ENCODE data around the gene PCED1A. TPM values are rescaled to one million over a fixed set of nuclear protein-coding genes. Genes with fewer than 3 reads are reported as not detected.
A peak's percentile ranks its signal among the peaks of the same experiment; 100 is the strongest.

Gene PCED1A, protein sequence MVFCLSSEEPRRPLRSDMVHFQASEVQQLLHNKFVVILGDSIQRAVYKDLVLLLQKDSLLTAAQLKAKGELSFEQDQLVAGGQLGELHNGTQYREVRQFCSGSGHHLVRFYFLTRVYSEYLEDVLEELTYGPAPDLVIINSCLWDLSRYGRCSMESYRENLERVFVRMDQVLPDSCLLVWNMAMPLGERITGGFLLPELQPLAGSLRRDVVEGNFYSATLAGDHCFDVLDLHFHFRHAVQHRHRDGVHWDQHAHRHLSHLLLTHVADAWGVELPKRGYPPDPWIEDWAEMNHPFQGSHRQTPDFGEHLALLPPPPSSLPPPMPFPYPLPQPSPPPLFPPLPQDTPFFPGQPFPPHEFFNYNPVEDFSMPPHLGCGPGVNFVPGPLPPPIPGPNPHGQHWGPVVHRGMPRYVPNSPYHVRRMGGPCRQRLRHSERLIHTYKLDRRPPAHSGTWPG
- polyA plus RNA-seq (2011; rRNA removed) = 12.7 and 23.5 TPM in 2 replicates
- polyA minus RNA-seq (2011; rRNA and poly(A)+ RNA removed) = 6.6 and 10.0 TPM in 2 replicates

DNA sequence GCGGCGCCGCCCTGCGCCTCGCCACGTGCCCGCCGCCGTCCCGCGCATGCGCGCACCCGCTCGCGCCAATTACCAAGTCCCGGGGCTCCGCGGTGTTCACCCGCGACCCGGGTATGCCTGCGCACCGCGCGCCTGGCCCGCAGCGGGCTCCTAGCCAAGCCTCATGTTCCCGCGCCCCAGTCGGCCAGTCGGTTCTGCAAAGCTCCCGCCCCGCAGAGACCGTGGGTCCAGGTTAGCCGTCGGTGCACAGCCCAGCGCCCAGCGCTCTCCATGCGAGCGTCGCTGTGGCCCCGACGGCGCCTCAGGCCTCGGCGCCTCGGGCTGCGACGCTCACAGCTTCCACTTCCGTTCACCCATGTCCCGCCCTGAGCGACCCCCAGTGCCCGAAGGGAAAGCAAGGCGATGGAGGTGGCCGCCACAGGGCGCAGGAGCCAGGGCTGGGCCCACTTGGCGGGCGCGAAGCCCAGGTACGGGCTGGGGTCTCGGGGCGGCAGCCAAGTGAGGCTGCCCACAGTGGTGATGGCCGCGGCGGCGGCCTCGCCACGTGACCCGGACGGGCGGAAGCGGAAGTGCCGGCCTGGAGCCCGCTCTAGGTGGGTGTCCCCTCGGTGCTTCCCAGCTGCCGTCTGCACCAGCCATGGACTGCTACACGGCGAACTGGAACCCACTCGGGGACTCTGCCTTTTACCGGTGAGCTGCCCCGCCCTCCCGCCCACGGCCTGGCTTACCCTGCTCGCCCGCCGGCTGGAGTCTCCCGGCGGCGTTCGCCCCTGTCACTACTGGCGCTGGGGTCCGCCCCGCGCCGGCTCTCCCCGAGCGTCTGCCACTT is at the start of gene PCED1A, which contains the start of gene VPS16:
TSS of gene PCED1A (minus strand) at position 518 of the 829 bp plus-strand sequence. CDS start 743 bp downstream, outside the sequence.
TSS of gene VPS16 (plus strand) at position 608 of the 829 bp plus-strand sequence. CDS start at position 638, 30 bp downstream.
- peak within 1 kb of the TSS; percentile 89 for H3K4me3 ChIP-seq (ENCODE audit: low read depth, low read length)
- CTCF ChIA-PET = interaction anchor here (0.8 to 4.3 kb wide), 5 partner anchors 10 to 89 kb away, joined by 3 to 26 read pairs (median 3); no protein-coding TSS in a partner anchor
- TF ChIP-seq, protein P1, sequence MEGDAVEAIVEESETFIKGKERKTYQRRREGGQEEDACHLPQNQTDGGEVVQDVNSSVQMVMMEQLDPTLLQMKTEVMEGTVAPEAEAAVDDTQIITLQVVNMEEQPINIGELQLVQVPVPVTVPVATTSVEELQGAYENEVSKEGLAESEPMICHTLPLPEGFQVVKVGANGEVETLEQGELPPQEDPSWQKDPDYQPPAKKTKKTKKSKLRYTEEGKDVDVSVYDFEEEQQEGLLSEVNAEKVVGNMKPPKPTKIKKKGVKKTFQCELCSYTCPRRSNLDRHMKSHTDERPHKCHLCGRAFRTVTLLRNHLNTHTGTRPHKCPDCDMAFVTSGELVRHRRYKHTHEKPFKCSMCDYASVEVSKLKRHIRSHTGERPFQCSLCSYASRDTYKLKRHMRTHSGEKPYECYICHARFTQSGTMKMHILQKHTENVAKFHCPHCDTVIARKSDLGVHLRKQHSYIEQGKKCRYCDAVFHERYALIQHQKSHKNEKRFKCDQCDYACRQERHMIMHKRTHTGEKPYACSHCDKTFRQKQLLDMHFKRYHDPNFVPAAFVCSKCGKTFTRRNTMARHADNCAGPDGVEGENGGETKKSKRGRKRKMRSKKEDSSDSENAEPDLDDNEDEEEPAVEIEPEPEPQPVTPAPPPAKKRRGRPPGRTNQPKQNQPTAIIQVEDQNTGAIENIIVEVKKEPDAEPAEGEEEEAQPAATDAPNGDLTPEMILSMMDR (IDR thresholded peaks at IDR 0.05; ENCODE audit: insufficient read depth, low read depth, low read length) = no peak
- H3K36me3 ChIP-seq (ENCODE audit: control insufficient read depth, insufficient read depth, low read length) = peaks cover 9% of the 10 kb centered on the region
- peak; percentile 24 for DNase-seq (ENCODE audit: low read depth)
- H3K27me3 ChIP-seq (ENCODE audit: control insufficient read depth, insufficient read depth, low read length) = no peaks in the 10 kb centered on the region
- POLR2A ChIA-PET = interaction anchor here (1.3 kb wide), 1 partner anchor 8 kb away, joined by 3 read pairs; no protein-coding TSS in a partner anchor

DNA sequence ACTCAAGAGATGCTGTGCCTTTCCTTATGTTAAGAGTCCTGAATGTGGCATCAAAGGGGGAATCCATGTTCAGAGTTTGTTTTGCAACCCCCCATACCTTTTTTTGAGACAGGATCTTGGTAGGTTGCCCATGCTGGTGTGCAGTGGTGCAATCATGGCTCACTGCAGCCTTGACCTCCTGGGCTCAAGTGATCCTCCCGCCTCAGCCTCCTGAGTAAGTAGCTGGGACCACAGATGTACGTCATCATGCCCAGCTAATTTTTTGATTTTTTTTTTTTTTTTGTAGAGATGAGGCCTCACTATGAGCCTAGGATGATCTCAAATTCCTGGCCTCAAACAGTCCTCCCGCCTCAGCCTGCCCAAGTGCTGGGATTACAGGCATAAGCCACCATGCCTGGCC is 49.3 kb upstream of the PCED1A start:
- H3K36me3 ChIP-seq (ENCODE audit: control insufficient read depth, insufficient read depth, low read length) = no peaks in the 10 kb centered on the region
- CTCF ChIA-PET = interaction anchor here (0.7 to 1.1 kb wide), 2 partner anchors 15 to 111 kb away, joined by 3 read pairs; no protein-coding TSS in a partner anchor
- no peak for DNase-seq (ENCODE audit: low read depth)
- H3K4me3 ChIP-seq (ENCODE audit: low read depth, low read length) = no peak overlapping the region
- H3K27me3 ChIP-seq (ENCODE audit: control insufficient read depth, insufficient read depth, low read length) = no peaks in the 10 kb centered on the region
- POLR2A ChIA-PET = no interaction called here
- TF ChIP-seq, protein P1 (IDR thresholded peaks at IDR 0.05; ENCODE audit: insufficient read depth, low read depth, low read length) = no peak

DNA sequence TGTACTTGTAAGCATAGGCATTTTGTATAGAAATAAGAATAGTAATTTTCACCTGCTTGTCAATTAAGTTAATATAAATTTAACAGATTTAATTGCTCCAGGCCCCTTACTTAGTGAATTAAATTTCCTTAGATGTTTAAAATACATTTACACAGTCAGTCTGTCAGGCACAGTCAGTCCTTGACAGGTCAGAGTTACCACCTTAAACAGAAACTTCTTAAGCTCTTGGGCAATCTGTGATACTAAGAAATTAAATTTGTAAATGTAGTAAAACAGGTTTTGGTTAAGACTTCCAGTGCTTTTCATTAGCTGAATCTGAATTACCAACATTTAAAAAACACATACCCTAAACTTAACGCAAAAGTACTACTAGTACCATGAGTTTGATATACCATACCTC is 48.8 kb upstream of the PCED1A start:
- POLR2A ChIA-PET = no interaction called here
- DNase-seq (ENCODE audit: low read depth) = no peak
- TF ChIP-seq, protein P1 (IDR thresholded peaks at IDR 0.05; ENCODE audit: insufficient read depth, low read depth, low read length) = no peak
- Histone ChIP-seq H3K36me3 (ENCODE audit: control insufficient read depth, insufficient read depth, low read length) (no peaks in the 10 kb centered on the region), H3K4me3 (ENCODE audit: low read depth, low read length) (no peak overlapping the region), H3K27me3 (ENCODE audit: control insufficient read depth, insufficient read depth, low read length) (no peaks in the 10 kb centered on the region)
- CTCF ChIA-PET = no interaction called here

DNA sequence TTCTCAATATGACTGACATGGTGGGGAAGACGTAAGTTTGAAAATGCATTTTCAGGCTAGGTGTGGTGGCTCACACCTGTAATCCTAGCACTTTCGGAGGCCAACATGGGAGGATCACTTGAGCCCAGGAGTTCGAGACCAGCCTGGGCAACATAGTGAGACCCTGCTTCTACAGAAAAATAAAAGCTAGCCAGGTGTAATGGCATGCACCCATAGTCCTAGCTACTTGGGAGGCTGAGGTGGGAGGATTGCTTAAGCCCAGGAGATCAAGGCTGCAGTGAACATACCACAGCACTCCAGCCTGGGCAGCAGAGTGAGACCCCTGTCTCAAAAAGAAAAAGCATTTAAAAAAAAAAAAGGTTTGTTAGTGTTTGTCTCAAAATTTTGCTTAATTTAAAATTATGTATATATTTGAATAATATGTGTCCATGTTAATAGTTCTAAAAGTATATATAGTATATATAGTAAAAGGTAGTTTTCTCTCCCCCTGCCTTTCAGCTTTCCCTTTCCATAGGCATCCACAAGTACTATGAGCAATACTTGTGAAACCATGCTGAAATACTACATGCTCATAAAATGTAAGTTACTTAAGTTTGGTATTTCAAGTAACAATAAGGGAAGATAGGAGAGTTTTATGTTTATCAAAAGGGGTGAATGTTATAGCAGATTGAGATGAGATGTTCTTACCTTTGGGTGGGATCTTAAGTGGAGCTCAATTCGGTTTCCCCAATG is 47.9 kb upstream of the PCED1A start:
- H3K4me3 ChIP-seq (ENCODE audit: low read depth, low read length) = no peak overlapping the region
- no peaks in the 10 kb centered on the region for H3K36me3 ChIP-seq (ENCODE audit: control insufficient read depth, insufficient read depth, low read length)
- H3K27me3 ChIP-seq (ENCODE audit: control insufficient read depth, insufficient read depth, low read length) = no peaks in the 10 kb centered on the region
- no peak for DNase-seq (ENCODE audit: low read depth)
- TF ChIP-seq, protein P1 (IDR thresholded peaks at IDR 0.05; ENCODE audit: insufficient read depth, low read depth, low read length) = no peak
- CTCF ChIA-PET = interaction anchor here (0.6 to 1.4 kb wide), 2 partner anchors 18 to 40 kb away, joined by 3 to 4 read pairs; no protein-coding TSS in a partner anchor
- POLR2A ChIA-PET = no interaction called here

Data from BJ (cell line).